NT2/D1 (cell line): Measurements from ENCODE around the gene SNAP29.
"Not testable (repeated sequence)": the region's sequence is repeated elsewhere in the genome, so short reads cannot be mapped to it uniquely, and the experiment has no call there.

Source experiments
- DNase-seq: peaks from one replicate; pipeline ENCODE4 v3.0.0-alpha.2; 2011; ENCODE audit warnings: low read depth, low spot score
- H3K27me3 ChIP-seq: 2 replicates; pipeline ENCODE4 v1.6.0; 2011; ENCODE audit warnings: mild to moderate bottlenecking; ENCODE audit not compliant: insufficient read length, insufficient read depth
- H3K36me3 ChIP-seq: 2 replicates; pipeline ENCODE4 v1.6.1; 2011; ENCODE audit warnings: mild to moderate bottlenecking, low read length, mixed read lengths; ENCODE audit not compliant: insufficient read depth, insufficient read length
- H3K4me1 ChIP-seq: 2 replicates; pipeline ENCODE4 v1.5.1; 2011; ENCODE audit not compliant: insufficient read depth, insufficient read length
- H3K4me3 ChIP-seq: 2 replicates; pipeline ENCODE4 v1.5.1; 2011; ENCODE audit warnings: low read depth; ENCODE audit not compliant: insufficient read length
- H3K9ac ChIP-seq: 2 replicates; pipeline ENCODE4 v1.6.0; 2011; ENCODE audit warnings: low read depth; ENCODE audit not compliant: insufficient read length
- H3K9me3 ChIP-seq: 2 replicates; pipeline ENCODE4 v1.5.1; 2011; ENCODE audit warnings: mild to moderate bottlenecking, low read length; ENCODE audit not compliant: insufficient read depth
- SUZ12 ChIP-seq: IDR thresholded peaks from 2 replicates; pipeline ENCODE4 v1.6.1; 2011; ENCODE audit not compliant: insufficient read length, insufficient read depth; ENCODE audit errors: extremely low read depth
- YY1 ChIP-seq: IDR thresholded peaks from 2 replicates; pipeline ENCODE4 v1.6.1; 2011; ENCODE audit not compliant: insufficient read length, insufficient read depth
- ZNF274 ChIP-seq: IDR thresholded peaks from 2 replicates; pipeline ENCODE4 v1.6.1; 2011; ENCODE audit warnings: mild to moderate bottlenecking, low read depth, low read length

The SNAP29 gene

DNA sequence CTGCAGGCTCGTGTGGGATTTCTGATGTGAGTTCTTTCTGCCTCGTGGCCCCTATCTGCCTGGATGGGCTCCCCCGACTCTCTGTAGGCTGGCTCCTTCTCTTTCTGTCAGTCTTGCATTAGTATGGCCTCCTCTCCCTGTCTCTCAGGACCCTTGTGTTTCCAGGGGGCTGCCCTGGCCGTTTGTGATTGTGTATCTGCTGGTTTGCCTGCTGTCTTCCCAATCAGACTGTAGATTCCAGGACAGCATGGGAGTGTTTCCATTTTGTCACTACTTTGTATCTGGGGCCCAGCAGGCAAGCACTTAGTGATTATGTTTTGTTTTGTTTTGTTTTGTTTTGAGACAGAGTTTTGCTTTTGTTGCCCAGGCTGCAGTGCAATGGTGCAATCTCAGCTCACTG is 25.6 kb downstream of the SNAP29 start:
- peaks cover 49% of the 10 kb centered on the region for H3K36me3 ChIP-seq
- H3K27me3 ChIP-seq = no peaks in the 10 kb centered on the region
- DNase-seq = no peak
- H3K4me1 ChIP-seq = no peaks in the 10 kb centered on the region
- no peak overlapping the region for H3K9ac ChIP-seq
- H3K9me3 ChIP-seq = no peaks in the 10 kb centered on the region
- no peak overlapping the region for H3K4me3 ChIP-seq
- TF ChIP-seq YY1 = no peak
- TF ChIP-seq SUZ12 = no peak
- TF ChIP-seq ZNF274 = no peak

- no peaks in the 10 kb centered on the region for H3K9me3 ChIP-seq
- H3K36me3 ChIP-seq = peaks cover 54% of the 10 kb centered on the region
- no peak for TF ChIP-seq ZNF274
- TF ChIP-seq YY1 = no peak
- TF ChIP-seq SUZ12 = no peak
- no peaks in the 10 kb centered on the region for H3K4me1 ChIP-seq
- H3K27me3 ChIP-seq = no peaks in the 10 kb centered on the region
- H3K4me3 ChIP-seq = no peak overlapping the region
- no peak overlapping the region for H3K9ac ChIP-seq
- no peak for DNase-seq
Observed at GRCh38 chr22:20885017-20885556, 26.3 kb downstream of the SNAP29 start.

DNA sequence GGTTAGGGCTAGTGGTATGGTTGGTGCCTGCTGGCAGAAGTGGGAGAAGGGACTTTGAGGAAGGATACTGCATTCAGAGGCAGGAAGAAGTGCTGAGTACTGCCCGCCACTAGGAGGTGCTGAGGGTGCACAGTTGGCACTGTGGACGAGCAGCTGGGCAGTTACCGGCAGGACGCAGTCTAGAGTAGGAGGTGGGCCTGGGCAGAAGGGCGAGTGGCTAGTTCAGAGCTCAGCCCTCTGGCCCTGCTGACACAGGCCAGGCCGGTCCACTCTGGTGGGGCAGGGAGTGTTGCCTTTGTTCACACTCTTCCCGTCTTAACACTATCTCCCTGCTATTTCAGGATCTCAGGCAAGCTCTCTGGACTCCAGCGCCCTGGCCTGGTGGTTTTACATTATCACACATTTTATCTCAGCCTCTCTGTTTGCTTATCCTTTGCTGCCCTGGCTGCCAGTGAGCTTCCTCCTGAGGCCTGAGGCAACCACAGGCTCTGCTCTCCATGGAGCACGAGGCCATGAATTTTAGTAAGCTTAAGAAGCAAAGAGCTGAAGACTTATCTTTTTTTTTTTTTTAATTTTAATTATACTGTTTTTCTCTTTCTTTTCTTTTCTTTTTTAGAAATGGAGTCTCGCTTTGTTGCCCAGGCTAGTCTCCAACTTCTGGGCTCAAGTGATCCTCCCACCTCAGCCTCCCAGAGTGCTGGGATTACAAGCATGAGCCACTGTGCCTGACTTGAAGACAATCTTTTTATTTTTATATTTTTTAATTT is 26.9 kb downstream of the SNAP29 start:
- TF ChIP-seq YY1 = no peak
- no peak for TF ChIP-seq ZNF274
- H3K9me3 ChIP-seq = no peaks in the 10 kb centered on the region
- peaks cover 55% of the 10 kb centered on the region for H3K36me3 ChIP-seq

GRCh38 chr22:20887375-20887774 is 28.6 kb downstream of the SNAP29 start:
- H3K9ac ChIP-seq = no peak overlapping the region
- no peak for TF ChIP-seq ZNF274
- no peak for TF ChIP-seq SUZ12
- TF ChIP-seq YY1 = no peak
- no peak overlapping the region for H3K4me3 ChIP-seq
- no peaks in the 10 kb centered on the region for H3K9me3 ChIP-seq
- H3K36me3 ChIP-seq = peaks cover 46% of the 10 kb centered on the region
- no peaks in the 10 kb centered on the region for H3K27me3 ChIP-seq
- DNase-seq = no peak
- no peaks in the 10 kb centered on the region for H3K4me1 ChIP-seq

More for the DNA sequence above, 26.9 kb downstream of the SNAP29 start:
- Histone ChIP-seq H3K9ac (peak overlapping the region; percentile 44), H3K27me3 (no peaks in the 10 kb centered on the region), H3K4me1 (no peaks in the 10 kb centered on the region), H3K4me3 (no peak overlapping the region)
- DNase-seq = peak; percentile 62

GRCh38 chr22:20889025-20889704 is 30.4 kb downstream of the SNAP29 start:
- Histone ChIP-seq H3K4me1 (no peaks in the 10 kb centered on the region), H3K9ac (no peak overlapping the region), H3K9me3 (no peaks in the 10 kb centered on the region), H3K36me3 (peaks cover 33% of the 10 kb centered on the region), H3K27me3 (no peaks in the 10 kb centered on the region), H3K4me3 (no peak overlapping the region)
- DNase-seq = no peak
- TF ChIP-seq ZNF274 = no peak

DNA sequence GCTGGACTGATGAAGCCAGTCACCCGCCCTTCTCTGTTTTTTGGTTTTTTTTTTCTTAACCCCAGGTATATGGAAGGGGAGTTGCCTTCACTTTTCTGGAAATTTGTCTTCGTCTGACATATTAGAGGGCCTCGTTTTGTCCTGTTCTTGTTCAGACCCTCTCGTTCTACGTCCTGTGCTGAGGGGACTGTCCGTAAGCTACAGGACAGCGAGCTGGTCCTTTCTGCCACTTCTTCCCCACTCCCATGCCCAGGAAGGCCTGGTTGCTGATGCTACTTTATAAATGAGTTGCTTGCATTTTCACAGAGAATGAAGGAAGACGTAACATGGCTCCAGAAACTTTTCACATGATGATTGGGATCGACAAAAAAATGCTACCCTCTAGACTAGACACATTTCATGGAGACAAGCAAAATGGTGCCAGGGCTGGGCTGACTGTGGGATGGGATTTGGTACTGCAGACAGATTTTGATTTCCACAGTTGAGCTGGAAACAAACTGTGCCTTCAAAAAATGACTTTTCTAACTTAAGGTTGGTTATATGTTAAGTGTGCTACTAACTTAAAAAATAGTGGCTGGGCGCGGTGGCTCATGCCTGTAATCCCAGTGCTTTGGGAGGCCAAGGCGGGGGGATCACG is 31.2 kb downstream of the SNAP29 start:
- Histone ChIP-seq H3K4me1 (no peaks in the 10 kb centered on the region), H3K9me3 (no peaks in the 10 kb centered on the region), H3K36me3 (peaks cover 29% of the 10 kb centered on the region), H3K27me3 (no peaks in the 10 kb centered on the region), H3K4me3 (no peak overlapping the region), H3K9ac (no peak overlapping the region)
- no peak for DNase-seq
- no peak for TF ChIP-seq ZNF274
- no peak for TF ChIP-seq SUZ12
- no peak for TF ChIP-seq YY1

DNA sequence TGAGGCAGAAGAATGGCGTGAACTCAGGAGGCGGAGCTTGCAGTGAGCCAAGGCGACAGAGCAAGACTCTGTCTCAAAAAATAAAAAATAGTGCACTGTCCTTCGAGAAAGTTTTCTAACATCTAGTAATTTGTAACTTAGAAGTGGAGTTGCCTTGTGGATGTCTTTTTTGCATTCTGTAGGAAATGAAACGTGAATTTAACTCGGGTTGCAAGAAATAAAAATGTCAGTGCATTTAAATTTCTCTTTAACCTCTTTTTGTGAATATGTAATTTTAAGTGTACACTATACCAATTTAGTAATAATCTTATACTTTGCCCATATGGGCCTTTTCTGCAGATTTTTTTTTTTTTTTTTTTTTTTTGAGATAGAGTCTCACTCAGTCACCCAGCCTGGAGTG is 32.2 kb downstream of the SNAP29 start:
- H3K36me3 ChIP-seq = peaks cover 29% of the 10 kb centered on the region
- no peak overlapping the region for H3K9ac ChIP-seq
- no peak for TF ChIP-seq ZNF274
- TF ChIP-seq YY1 = no peak
- TF ChIP-seq SUZ12 = no peak
- H3K4me1 ChIP-seq = no peaks in the 10 kb centered on the region
- DNase-seq = no peak
- no peaks in the 10 kb centered on the region for H3K27me3 ChIP-seq
- no peaks in the 10 kb centered on the region for H3K9me3 ChIP-seq
- no peak overlapping the region for H3K4me3 ChIP-seq

DNA sequence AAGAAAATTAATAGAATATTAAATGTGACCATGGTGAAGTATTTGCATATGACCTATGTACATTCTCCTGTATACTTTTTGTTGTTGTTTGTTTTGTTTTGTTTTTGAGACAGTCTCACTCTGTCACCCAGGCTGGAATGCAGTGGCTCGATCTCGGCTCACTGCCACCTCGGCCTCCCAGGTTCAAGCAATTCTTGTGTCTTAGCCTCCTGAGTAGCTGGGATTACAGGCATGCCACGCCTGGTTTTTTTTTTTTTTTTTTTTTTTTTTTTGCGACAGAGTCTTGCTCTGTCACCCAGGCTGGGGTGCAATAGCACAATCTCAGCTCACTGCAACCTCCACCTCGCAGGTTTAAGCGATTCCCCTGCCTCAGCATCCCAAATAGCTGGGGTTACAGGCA is 38.9 kb downstream of the SNAP29 start:
- not testable (repeated sequence) for H3K4me3 ChIP-seq, H3K9ac ChIP-seq, H3K36me3 ChIP-seq, H3K9me3 ChIP-seq, H3K27me3 ChIP-seq, H3K4me1 ChIP-seq, DNase-seq
